Hepatocyte (in vitro differentiated cells): ENCODE data around the gene SLC25A19. TPM values are rescaled to one million over a fixed set of nuclear protein-coding genes. Genes with fewer than 3 reads are reported as not detected.

Experiments
- DNase-seq: peaks from one replicate; pipeline ENCODE4 v3.0.0-alpha.2; 2016; ENCODE audit warnings: low spot score
- H2AFZ ChIP-seq: fragments of 200-600 bp; sonication (generic); 2 replicates; pipeline ENCODE4 v1.6.0; 2016; ENCODE audit warnings: antibody characterized with exemption, mild to moderate bottlenecking
- H3K27ac ChIP-seq: fragments of 200-600 bp; sonication (generic); 2 replicates; pipeline ENCODE4 v1.5.1; 2016; ENCODE audit warnings: mild to moderate bottlenecking
- H3K27me3 ChIP-seq: fragments of 200-600 bp; sonication (generic); 2 replicates; pipeline ENCODE4 v1.6.1; 2016
- H3K36me3 ChIP-seq: fragments of 200-600 bp; sonication (generic); replicated peaks from 2 replicates; pipeline ENCODE4 v1.5.1; 2016; ENCODE audit warnings: low read depth; ENCODE audit not compliant: insufficient read depth
- H3K4me1 ChIP-seq: fragments of 200-600 bp; sonication (generic); 2 replicates; pipeline ENCODE4 v1.5.1; 2016; ENCODE audit warnings: mild to moderate bottlenecking, moderate library complexity; ENCODE audit not compliant: insufficient read depth
- H3K4me2 ChIP-seq: fragments of 200-600 bp; sonication (generic); 2 replicates; pipeline ENCODE4 v1.6.0; 2016
- H3K4me3 ChIP-seq: fragments of 200-600 bp; sonication (generic); 2 replicates; pipeline ENCODE4 v1.5.1; 2016; ENCODE audit warnings: mild to moderate bottlenecking
- H3K79me2 ChIP-seq: fragments of 200-600 bp; sonication (generic); 2 replicates; pipeline ENCODE4 v1.6.0; 2017; ENCODE audit warnings: mild to moderate bottlenecking
- H3K9me2 ChIP-seq: fragments of 200-600 bp; sonication (generic); replicated peaks from 2 replicates; pipeline ENCODE4 v1.6.0; 2017; ENCODE audit warnings: mild to moderate bottlenecking; ENCODE audit not compliant: insufficient read depth
- H3K9me3 ChIP-seq: fragments of 200-600 bp; sonication (generic); 2 replicates; pipeline ENCODE4 v1.5.1; 2016; ENCODE audit warnings: low read depth, mild to moderate bottlenecking
- H4K20me1 ChIP-seq: fragments of 200-600 bp; sonication (generic); 2 replicates; pipeline ENCODE4 v1.6.0; 2016; ENCODE audit warnings: mild to moderate bottlenecking; ENCODE audit not compliant: insufficient read depth, poor library complexity, severe bottlenecking
- CTCF ChIP-seq: fragments of 200-600 bp; sonication (generic); IDR thresholded peaks from 2 replicates; pipeline ENCODE4 v1.5.1; 2016; ENCODE audit warnings: antibody characterized with exemption, mild to moderate bottlenecking; ENCODE audit not compliant: poor library complexity
- EZH2 ChIP-seq: fragments of 200-600 bp; sonication (generic); IDR thresholded peaks from 2 replicates; pipeline ENCODE4 v1.6.1; 2016; ENCODE audit warnings: antibody characterized with exemption, mild to moderate bottlenecking, borderline replicate concordance
- EZH2phosphoT487 ChIP-seq: fragments of 200-600 bp; sonication (generic); IDR thresholded peaks from one replicate; pipeline ENCODE4 v1.6.1; 2018; ENCODE audit warnings: antibody characterized with exemption, mild to moderate bottlenecking, low read depth, moderate library complexity; ENCODE audit not compliant: unreplicated experiment, severe bottlenecking
- WGBS: methylation state at CpG from one replicate; pipeline ENCODE4 v1.1.6; 2016; ENCODE audit warnings: low lambda C conversion rate; ENCODE audit errors: missing lambda C conversion rate; 5-methylcytosine and 5-hydroxymethylcytosine counted together
- polyA plus RNA-seq: library from polyadenylated mRNA; unstranded; fragments of >200 nt; fragmentation: Nextera tagmentation; extraction: Ambion mirVana; gene quantifications from 2 replicates; pipeline ENCODE4 v1.2.1, GENCODE V29; 2016
- total RNA-seq: library from RNA; depleted of rRNA; stranded (reverse); fragments of >200 nt; gene quantifications from 2 replicates; pipeline ENCODE4 v1.2.3, GENCODE V29; 2014

The SLC25A19 gene
- total and polyA plus RNA-seq, 2 experiments from 2014 or later: 4.6 to 7.6 TPM

- Histone ChIP-seq H3K79me2 (peaks cover 16% of the 10 kb centered on the region), H4K20me1 (no peaks in the 10 kb centered on the region), H3K27me3 (no peaks in the 10 kb centered on the region), H3K36me3 (no peaks in the 10 kb centered on the region), H3K9me2 (no peaks in the 10 kb centered on the region), H3K4me1 (no peaks in the 10 kb centered on the region), H3K27ac (no peak overlapping the region), H3K4me2 (no peak overlapping the region), H3K9me3 (no peaks in the 10 kb centered on the region), H2AFZ (no peak overlapping the region), H3K4me3 (no peak overlapping the region)
- 97% methylated on average over 22 of the region's 22 CpGs for WGBS
- TF ChIP-seq EZH2: no peak
- no peak for TF ChIP-seq CTCF
- no peak for TF ChIP-seq EZH2phosphoT487
- DNase-seq: no peak
Measured at GRCh38 chr17:75244133-75244866, 44.9 kb downstream of the SLC25A19 start.

- Histone ChIP-seq H3K27me3 (no peaks in the 10 kb centered on the region), H4K20me1 (no peaks in the 10 kb centered on the region), H3K4me2 (no peak overlapping the region), H2AFZ (no peak overlapping the region), H3K9me2 (no peaks in the 10 kb centered on the region), H3K79me2 (peaks cover 4% of the 10 kb centered on the region), H3K9me3 (no peaks in the 10 kb centered on the region), H3K27ac (no peak overlapping the region), H3K36me3 (no peaks in the 10 kb centered on the region), H3K4me3 (no peak overlapping the region), H3K4me1 (no peaks in the 10 kb centered on the region)
- 95% methylated on average over 17 of the region's 17 CpGs for WGBS
- no peak for TF ChIP-seq EZH2
- TF ChIP-seq EZH2phosphoT487: no peak
- no peak for TF ChIP-seq CTCF
- DNase-seq: no peak
Measured at GRCh38 chr17:75242461-75243042, 46.7 kb downstream of the SLC25A19 start.

GRCh38 chr17:75241996-75242460 lies 47.2 kb downstream of the SLC25A19 start:
- Histone ChIP-seq H2AFZ (no peak overlapping the region), H3K4me2 (no peak overlapping the region), H3K27ac (no peak overlapping the region), H3K79me2 (no peaks in the 10 kb centered on the region), H3K4me1 (no peaks in the 10 kb centered on the region), H3K9me3 (no peaks in the 10 kb centered on the region), H4K20me1 (no peaks in the 10 kb centered on the region), H3K9me2 (no peaks in the 10 kb centered on the region), H3K27me3 (no peaks in the 10 kb centered on the region), H3K4me3 (no peak overlapping the region), H3K36me3 (no peaks in the 10 kb centered on the region)
- 95% methylated on average over 15 of the region's 15 CpGs for WGBS
- DNase-seq: no peak
- TF ChIP-seq EZH2phosphoT487: no peak

- Histone ChIP-seq H3K4me2 (no peak overlapping the region), H4K20me1 (no peaks in the 10 kb centered on the region), H3K4me3 (no peak overlapping the region), H3K27me3 (no peaks in the 10 kb centered on the region), H3K79me2 (no peaks in the 10 kb centered on the region), H2AFZ (no peak overlapping the region), H3K9me3 (no peaks in the 10 kb centered on the region), H3K4me1 (no peaks in the 10 kb centered on the region), H3K36me3 (no peaks in the 10 kb centered on the region), H3K9me2 (no peaks in the 10 kb centered on the region), H3K27ac (no peak overlapping the region)
- no peak for TF ChIP-seq EZH2
- TF ChIP-seq EZH2phosphoT487: no peak
- no peak for TF ChIP-seq CTCF
- no peak for DNase-seq
- 93% methylated on average over 9 of the region's 9 CpGs for WGBS
Measured at GRCh38 chr17:75241502-75241901, 47.7 kb downstream of the SLC25A19 start.
